BLaER1 treated with 17β-estradiol and CSF1 and Interleukin-3, amounts not matched to agents 10 nM and 100 nM (cell line): ENCODE measurements around the gene RB1.

ENCODE experiments used
- H3K27ac ChIP-seq, 11 experiments: shearing (Covaris generic); formaldehyde crosslinking; 2 replicates each; pipeline ENCODE4 v1.8.1; 2022
- H3K27me3 ChIP-seq, 11 experiments: shearing (Covaris generic); formaldehyde crosslinking; 2 replicates each; pipeline ENCODE4 v1.8.1; 2022
- H3K36me3 ChIP-seq, 11 experiments: shearing (Covaris generic); formaldehyde crosslinking; 2 replicates each; pipeline ENCODE4 v1.8.1; 2022
- H3K4me1 ChIP-seq, 10 experiments: shearing (Covaris generic); formaldehyde crosslinking; 2 replicates each; pipeline ENCODE4 v1.8.1; 2022
- H3K4me2 ChIP-seq, 11 experiments: shearing (Covaris generic); formaldehyde crosslinking; 2 replicates each; pipeline ENCODE4 v1.8.1; 2022
- H3K4me3 ChIP-seq, 10 experiments: shearing (Covaris generic); formaldehyde crosslinking; 2 replicates each; pipeline ENCODE4 v1.8.1; 2022
- H3K9ac ChIP-seq, 11 experiments: shearing (Covaris generic); formaldehyde crosslinking; 2 replicates each; pipeline ENCODE4 v1.8.1; 2022
- H3K9me3 ChIP-seq, 11 experiments: shearing (Covaris generic); formaldehyde crosslinking; replicated peaks in 1 of 11; 2 replicates each; pipeline ENCODE4 v1.8.1; 2022
- H4K20me1 ChIP-seq, 11 experiments: shearing (Covaris generic); formaldehyde crosslinking; 2 replicates each; pipeline ENCODE4 v1.8.1; 2022
- Cebpa-rat ChIP-seq, 11 experiments: shearing (Covaris generic); IDR thresholded peaks; 2 replicates each; pipeline ENCODE4 v1.8.1; 2022

Gene RB1

DNA sequence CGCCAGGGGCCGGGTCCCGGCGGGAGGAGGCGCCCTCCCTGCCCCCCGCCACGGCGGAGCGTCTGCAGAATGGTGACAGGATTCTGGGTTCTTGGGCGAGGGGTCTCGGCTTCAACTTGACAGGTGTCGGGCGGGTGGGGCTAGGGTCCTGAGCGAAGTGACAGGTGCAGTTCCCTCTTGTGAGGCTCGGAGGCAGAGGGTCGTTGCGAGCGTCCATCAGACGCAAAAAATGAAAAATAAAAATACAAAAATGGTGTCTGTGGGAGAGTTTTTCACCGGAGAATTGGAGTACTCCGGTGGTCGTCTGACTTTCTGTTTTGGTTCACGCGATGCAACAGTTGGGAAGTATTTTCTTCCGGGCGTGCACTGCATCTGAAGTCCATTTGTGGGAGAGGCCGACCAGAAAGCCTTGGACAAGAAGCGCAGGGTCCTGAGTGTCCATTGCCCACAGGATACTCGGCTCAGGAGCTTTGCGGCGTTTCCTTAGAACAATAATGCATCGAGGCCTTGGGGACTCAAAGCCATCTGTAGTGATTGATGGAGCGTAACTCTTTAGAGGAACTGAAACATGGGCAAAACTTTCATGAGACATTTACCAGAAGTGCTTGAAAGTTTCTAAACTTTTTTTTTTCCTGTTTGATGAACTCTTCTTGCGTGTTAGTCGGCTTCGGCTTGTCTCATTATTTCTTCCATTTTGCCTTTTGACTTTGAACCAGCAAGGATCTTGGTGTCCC, 759 bp downstream of the RB1 start:
- H3K36me3 ChIP-seq: peaks cover 21 to 43% (median 40%) of the 10 kb centered on the region in 11 experiments
- H4K20me1 ChIP-seq: peaks cover 0 to 42% (median 0%) of the 10 kb centered on the region in 11 experiments; a peak in 6 of 22 replicates
- H3K27me3 ChIP-seq: no peaks in the 10 kb centered on the region
- TF ChIP-seq Cebpa-rat (IDR thresholded peaks at IDR 0.05): 0 out of 22 replicates have a peak, but pooled peaks of 1 of the 11 experiments have one; percentile 32
- H3K4me2 ChIP-seq: peak overlapping the region; percentile 76 to 98 (median 87)
- peaks cover 19 to 55% (median 28%) of the 10 kb centered on the region in 10 experiments for H3K4me1 ChIP-seq
- H3K9me3 ChIP-seq: peaks cover 0 to 39% (median 33%) of the 10 kb centered on the region in 11 experiments; a peak in 18 of 22 replicates
- peak overlapping the region; percentile 92 to 98 (median 94) for H3K4me3 ChIP-seq
- H3K27ac ChIP-seq: peak overlapping the region; percentile 99 to 100 (median 100)
- peak overlapping the region; percentile 99 to 100 (median 100) for H3K9ac ChIP-seq

GRCh38 chr13:48311223-48311622, 7.7 kb downstream of the RB1 start:
- Histone ChIP-seq H3K4me2 (no peak overlapping the region), H3K27ac (no peak overlapping the region), H3K4me3 (no peak overlapping the region), H3K4me1 (peaks cover under 1 to 55% (median 3%) of the 10 kb centered on the region in 10 experiments; a peak in 15 of 20 replicates), H3K9me3 (peaks cover 33 to 97% (median 84%) of the 10 kb centered on the region in 11 experiments), H3K27me3 (no peaks in the 10 kb centered on the region), H4K20me1 (peaks cover 0 to 91% (median 7%) of the 10 kb centered on the region in 11 experiments; a peak in 11 of 22 replicates), H3K36me3 (peaks cover 87 to 100% (median 96%) of the 10 kb centered on the region in 11 experiments), H3K9ac (no peak overlapping the region)
- TF ChIP-seq Cebpa-rat (IDR thresholded peaks at IDR 0.05): no peak

DNA sequence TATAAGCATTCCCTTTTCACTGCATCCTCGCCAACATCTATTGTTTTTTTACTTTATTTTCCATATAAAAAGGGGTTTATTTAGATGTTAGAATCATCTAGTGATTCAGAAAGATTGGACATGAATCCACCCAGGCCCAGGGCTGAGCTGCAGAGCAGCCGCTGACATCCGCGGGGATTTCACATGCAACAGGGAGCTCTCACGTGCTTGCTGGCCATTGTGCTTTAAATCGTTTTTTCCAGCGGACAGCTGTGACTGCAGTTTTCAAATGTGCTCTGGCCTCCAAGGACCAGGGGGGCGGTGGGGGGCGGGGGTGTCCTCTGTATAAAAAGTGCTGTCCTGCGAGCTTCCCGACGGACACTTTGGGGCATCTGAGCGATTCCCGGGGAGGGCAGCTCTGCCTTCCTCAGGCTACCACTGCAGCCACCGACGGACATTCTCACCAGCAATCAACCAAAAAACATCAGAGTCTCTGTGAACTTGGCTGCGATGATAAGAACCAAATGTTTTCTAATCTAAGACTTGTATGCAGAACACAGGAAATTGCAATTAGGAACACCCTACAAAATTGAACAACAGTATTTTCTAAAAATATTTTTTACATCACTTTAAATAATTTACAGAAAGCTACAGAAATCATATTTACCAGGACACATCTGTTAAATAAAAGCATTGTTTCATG, 12.6 kb downstream of the RB1 start:
- no peak overlapping the region for H3K27ac ChIP-seq
- TF ChIP-seq Cebpa-rat (IDR thresholded peaks at IDR 0.05): no peak

DNA sequence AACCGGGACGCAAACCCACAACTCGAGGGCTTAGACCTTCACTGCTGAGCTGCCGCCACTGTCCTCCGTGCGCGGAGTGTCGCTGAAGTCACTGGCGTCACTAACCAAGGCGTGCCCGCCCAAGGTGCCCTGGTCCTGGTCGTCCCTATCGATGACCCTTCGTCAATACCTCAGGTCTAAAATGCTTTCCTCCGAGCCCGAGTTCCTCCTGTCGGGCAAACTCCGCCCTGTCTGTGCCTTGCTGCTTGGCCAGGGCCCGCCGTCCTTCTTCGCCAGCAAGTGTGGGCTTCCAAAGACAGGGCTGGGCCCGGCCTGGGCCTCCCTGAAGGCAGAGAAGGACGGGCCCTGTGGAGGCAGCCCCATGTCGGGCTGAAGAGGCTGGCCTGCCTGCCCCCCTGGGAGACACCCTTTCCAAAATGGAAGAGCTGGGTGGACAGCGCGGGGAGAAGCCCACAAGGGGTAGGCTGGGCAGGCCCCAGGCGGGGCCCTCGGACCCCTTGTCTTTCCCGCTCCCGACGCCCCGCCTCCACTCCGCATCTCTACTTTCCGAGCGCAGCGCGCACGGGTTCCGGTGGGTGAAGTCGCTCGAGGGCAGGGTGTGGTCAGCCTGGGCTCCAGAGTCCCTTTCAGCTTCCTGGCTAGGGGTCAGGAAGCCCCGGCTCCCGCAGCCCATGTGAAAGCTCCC, 13.4 kb downstream of the RB1 start:
- peak overlapping the region in 8 of 10 experiments; percentile 19 to 56 (median 38); a peak in 11 of 20 replicates for H3K4me3 ChIP-seq
- H4K20me1 ChIP-seq: peaks cover 0 to 57% (median 10%) of the 10 kb centered on the region in 11 experiments; a peak in 11 of 22 replicates
- H3K9me3 ChIP-seq: peaks cover 88 to 100% (median 100%) of the 10 kb centered on the region in 11 experiments
- no peak for TF ChIP-seq Cebpa-rat (IDR thresholded peaks at IDR 0.05)
- H3K27ac ChIP-seq: peak overlapping the region in 8 of 11 experiments; percentile 36 to 58 (median 49); a peak in 13 of 22 replicates
- no peaks in the 10 kb centered on the region for H3K27me3 ChIP-seq
- peak overlapping the region in 7 of 11 experiments; percentile 15 to 59 (median 35); a peak in 8 of 22 replicates for H3K9ac ChIP-seq
- peak overlapping the region; percentile 31 to 65 (median 50); a peak in 21 of 22 replicates for H3K4me2 ChIP-seq
- peaks cover 14 to 25% (median 15%) of the 10 kb centered on the region in 10 experiments; a peak in 18 of 20 replicates for H3K4me1 ChIP-seq
- peaks cover 99 to 100% (median 100%) of the 10 kb centered on the region in 11 experiments for H3K36me3 ChIP-seq

More for the DNA sequence above, 12.6 kb downstream of the RB1 start:
- peaks cover 14 to 30% (median 16%) of the 10 kb centered on the region in 10 experiments; a peak in 19 of 20 replicates for H3K4me1 ChIP-seq
- peaks cover 80 to 100% (median 100%) of the 10 kb centered on the region in 11 experiments for H3K9me3 ChIP-seq
- H3K4me2 ChIP-seq: no peak overlapping the region
- no peak overlapping the region for H3K9ac ChIP-seq
- H4K20me1 ChIP-seq: peaks cover 0 to 63% (median 10%) of the 10 kb centered on the region in 11 experiments; a peak in 11 of 22 replicates
- peaks cover 99 to 100% (median 100%) of the 10 kb centered on the region in 11 experiments for H3K36me3 ChIP-seq
- H3K4me3 ChIP-seq: peak overlapping the region in 1 of 10 experiments; percentile 45; a peak in 2 of 20 replicates
- no peaks in the 10 kb centered on the region for H3K27me3 ChIP-seq

- TF ChIP-seq Cebpa-rat (IDR thresholded peaks at IDR 0.05): no peak
- peak overlapping the region in 8 of 11 experiments; percentile 15 to 59 (median 38); a peak in 11 of 22 replicates for H3K9ac ChIP-seq
- peak overlapping the region; percentile 31 to 65 (median 50) for H3K4me2 ChIP-seq
- peaks cover 6 to 18% (median 15%) of the 10 kb centered on the region in 10 experiments; a peak in 18 of 20 replicates for H3K4me1 ChIP-seq
- no peaks in the 10 kb centered on the region for H3K27me3 ChIP-seq
- H3K36me3 ChIP-seq: peaks cover 93 to 100% (median 100%) of the 10 kb centered on the region in 11 experiments
- peaks cover 0 to 56% (median 10%) of the 10 kb centered on the region in 11 experiments; a peak in 11 of 22 replicates for H4K20me1 ChIP-seq
- H3K9me3 ChIP-seq: peaks cover 96 to 100% (median 100%) of the 10 kb centered on the region in 11 experiments
- H3K4me3 ChIP-seq: peak overlapping the region in 9 of 10 experiments; percentile 11 to 56 (median 37); a peak in 15 of 20 replicates
- H3K27ac ChIP-seq: peak overlapping the region in 10 of 11 experiments; percentile 8 to 58 (median 47); a peak in 16 of 22 replicates
Measured at GRCh38 chr13:48317511-48318376, 14.2 kb downstream of the RB1 start.

GRCh38 chr13:48318377-48318811, 14.8 kb downstream of the RB1 start:
- 0 out of 22 replicates have a peak overlapping the region, but pooled peaks of 1 of the 11 experiments have one; percentile 57 for H3K9ac ChIP-seq

More at GRCh38 chr13:48318377-48318811, 14.8 kb downstream of the RB1 start:
- Histone ChIP-seq H3K4me2 (peak overlapping the region in 8 of 11 experiments; percentile 31 to 65 (median 53); a peak in 6 of 22 replicates), H4K20me1 (peaks cover 0 to 56% (median 10%) of the 10 kb centered on the region in 11 experiments; a peak in 11 of 22 replicates), H3K4me3 (peak overlapping the region in 9 of 10 experiments; percentile 11 to 56 (median 37); a peak in 12 of 20 replicates), H3K27me3 (no peaks in the 10 kb centered on the region), H3K9me3 (peaks cover 90 to 100% (median 98%) of the 10 kb centered on the region in 11 experiments), H3K36me3 (peaks cover 88 to 100% (median 99%) of the 10 kb centered on the region in 11 experiments), H3K27ac (peak overlapping the region in 9 of 11 experiments; percentile 10 to 58 (median 49); a peak in 9 of 22 replicates), H3K4me1 (peaks cover 6 to 16% (median 15%) of the 10 kb centered on the region in 10 experiments; a peak in 18 of 20 replicates)
- TF ChIP-seq Cebpa-rat (IDR thresholded peaks at IDR 0.05): no peak
